Naive thymus-derived CD8-positive, alpha-beta T cell (primary cell): Measurements from ENCODE around the gene AFP. TPM values are rescaled to one million over a fixed set of nuclear protein-coding genes. Genes with fewer than 3 reads are reported as not detected.

Source experiments
- ATAC-seq, 2 donors: fragments of 150-1000 bp; cut with Tn5 transposase in 1 of 2; sonication (Bioruptor Pico), chemical (Tn5 transposase) in 1 of 2; 1 replicate in 1 of 2; 2 replicates in 1 of 2; pipeline ENCODE4 v1.10.0; 2021; ENCODE audit warnings: mild to moderate bottlenecking in 2 of 2, moderate library complexity in 2 of 2
- POLR2A ChIA-PET: fragments of 350-600 bp; sonication (Branson Sonifier 250); formaldehyde crosslinking; loops from one replicate; lab custom pipeline; 2021; ENCODE audit warnings: antibody characterized with exemption; lab: Charles Lee
- DNase-seq, 10 donors: peaks; one replicate each; pipeline versions ENCODE4 v3.0.0 to v3.0.0-alpha.2; 2020 to 2022
- H3K27ac Mint-ChIP-seq, 10 donors: one replicate each; pipeline ENCODE4 v1.8.0; 2020 to 2022; ENCODE audit warnings: mild to moderate bottlenecking in 10 of 10, mixed read lengths in 10 of 10, moderate library complexity in 4 of 10, inconsistent platforms in 1 of 10
- H3K27me3 Mint-ChIP-seq, 5 donors: one replicate each; pipeline ENCODE4 v1.8.0; 2021 to 2022; ENCODE audit warnings: mixed read lengths in 5 of 5
- H3K36me3 Mint-ChIP-seq, 3 donors: one replicate each; pipeline ENCODE4 v1.8.0; 2020 to 2022; ENCODE audit warnings: mixed read lengths in 3 of 3, mild to moderate bottlenecking in 2 of 3, inconsistent platforms in 1 of 3
- H3K4me1 Mint-ChIP-seq, 4 donors: one replicate each; pipeline ENCODE4 v1.8.0; 2021 to 2022; ENCODE audit warnings: mixed read lengths in 4 of 4
- H3K4me3 Mint-ChIP-seq, 10 donors: one replicate each; pipeline ENCODE4 v1.8.0; 2020 to 2022; ENCODE audit warnings: mild to moderate bottlenecking in 10 of 10, mixed read lengths in 10 of 10, moderate library complexity in 6 of 10, inconsistent platforms in 1 of 10
- H3K9me3 Mint-ChIP-seq, 9 donors: one replicate each; pipeline ENCODE4 v1.8.0; 2020 to 2022; ENCODE audit warnings: mixed read lengths in 9 of 9, mild to moderate bottlenecking in 3 of 9, inconsistent platforms in 1 of 9, moderate library complexity in 1 of 9
- polyA plus RNA-seq, 3 donors: library from polyadenylated mRNA; unstranded; fragments of 300-500 nt; fragmentation: Illumina TruSeq; gene quantifications; one replicate each; pipeline ENCODE4 v1.2.3, GENCODE V29; 2021
- total RNA-seq, 8 experiments: library from RNA in 2 of 8; stranded (reverse) in 2 of 8; gene quantifications; one replicate each; pipeline ENCODE4 v1.2.3 and lab custom pipeline; 2021 to 2026

Gene AFP
- total and polyA plus RNA-seq, 5 experiments from 2014 or later = not detected

DNA sequence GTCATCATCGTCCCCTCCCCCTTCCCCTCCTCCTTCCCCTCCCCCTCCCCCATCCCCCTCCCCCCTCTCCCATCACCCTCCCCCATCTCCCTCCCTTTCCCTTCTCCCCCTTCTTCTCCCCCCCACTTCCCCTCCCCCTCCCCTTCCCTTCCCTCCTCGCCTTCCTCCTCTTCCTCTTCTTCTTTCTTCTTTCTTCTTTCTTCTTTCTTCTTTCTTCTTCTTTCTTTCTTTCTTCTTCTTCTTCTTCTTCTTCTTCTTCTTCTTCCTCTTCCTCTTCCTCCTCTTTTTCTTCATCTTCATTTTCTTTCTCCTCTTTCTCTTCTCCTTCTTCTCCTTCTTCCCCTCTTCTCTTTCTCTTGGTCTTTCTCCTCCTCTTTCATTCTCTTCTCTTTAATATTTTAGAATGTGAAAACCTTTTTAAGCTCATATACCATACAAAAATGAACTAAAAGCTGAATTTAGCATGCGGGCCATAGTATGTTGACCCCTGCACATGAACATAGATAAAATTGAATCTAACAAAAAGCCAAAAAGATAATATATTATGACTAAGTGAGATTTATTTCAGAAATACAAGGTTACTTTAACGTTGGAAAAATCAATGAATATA, 25.0 kb downstream of the AFP start:
- no peaks in the 10 kb centered on the region for H3K4me1 Mint-ChIP-seq
- H3K9me3 Mint-ChIP-seq = peaks cover 0 to 4% (median 0%) of the 10 kb centered on the region in 9 donors
- no peak for DNase-seq
- H3K27me3 Mint-ChIP-seq = peaks cover 4 to 23% (median 18%) of the 10 kb centered on the region in 5 donors
- H3K4me3 Mint-ChIP-seq = no peak overlapping the region
- POLR2A ChIA-PET = no interaction called here
- peaks cover 0 to 7% (median 0%) of the 10 kb centered on the region in 3 donors for H3K36me3 Mint-ChIP-seq
- ATAC-seq = no peak
- H3K27ac Mint-ChIP-seq = no peak overlapping the region

DNA sequence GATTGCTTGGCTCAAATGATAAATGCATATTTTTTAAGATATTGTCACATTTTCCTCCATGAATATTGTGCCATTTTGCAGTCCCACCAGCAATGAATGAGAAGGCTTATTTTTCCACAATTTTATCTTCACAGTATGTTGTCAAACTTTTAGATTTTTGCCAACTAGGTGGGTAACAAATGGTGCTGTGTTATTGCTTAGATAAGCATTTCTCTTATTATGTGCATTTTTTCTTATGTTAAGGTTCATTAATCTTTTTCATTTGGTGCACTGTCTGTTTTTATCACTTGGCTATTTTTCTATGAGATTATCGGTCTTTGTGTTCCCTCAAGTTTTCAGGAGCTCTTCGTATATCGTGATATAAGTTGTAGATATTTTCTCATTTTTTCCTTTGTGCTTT, 32.1 kb downstream of the AFP start:
- no peak overlapping the region for H3K27ac Mint-ChIP-seq
- no peak for DNase-seq
- no peak for ATAC-seq
- no peaks in the 10 kb centered on the region for H3K4me1 Mint-ChIP-seq
- peaks cover 0 to 5% (median 0%) of the 10 kb centered on the region in 3 donors for H3K36me3 Mint-ChIP-seq
- H3K27me3 Mint-ChIP-seq = peaks cover 5 to 32% (median 9%) of the 10 kb centered on the region in 5 donors
- no peak overlapping the region for H3K4me3 Mint-ChIP-seq
- POLR2A ChIA-PET = no interaction called here
- peaks cover 0 to 22% (median 5%) of the 10 kb centered on the region in 9 donors for H3K9me3 Mint-ChIP-seq

DNA sequence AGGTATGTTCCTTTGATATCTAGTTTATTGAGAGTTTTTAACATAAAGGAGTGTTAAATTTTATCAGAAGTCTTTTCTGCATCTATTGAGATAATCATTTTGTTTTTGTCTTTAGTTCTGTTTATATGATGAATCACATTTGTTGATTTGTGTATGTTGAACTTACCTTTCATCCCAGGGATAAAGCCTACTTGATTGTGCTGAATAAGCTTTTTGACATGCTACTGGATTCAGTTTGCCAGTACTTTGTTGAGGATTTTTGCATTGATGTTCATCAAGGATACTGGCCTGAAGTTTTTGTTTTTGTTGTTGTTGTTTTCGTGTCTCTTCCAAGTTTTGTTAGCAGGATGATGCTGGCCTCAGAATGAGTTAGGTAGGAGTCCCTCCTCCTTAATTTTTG, 34.7 kb downstream of the AFP start:
- H3K36me3 Mint-ChIP-seq = peaks cover 0 to 15% (median 0%) of the 10 kb centered on the region in 3 donors

DNA sequence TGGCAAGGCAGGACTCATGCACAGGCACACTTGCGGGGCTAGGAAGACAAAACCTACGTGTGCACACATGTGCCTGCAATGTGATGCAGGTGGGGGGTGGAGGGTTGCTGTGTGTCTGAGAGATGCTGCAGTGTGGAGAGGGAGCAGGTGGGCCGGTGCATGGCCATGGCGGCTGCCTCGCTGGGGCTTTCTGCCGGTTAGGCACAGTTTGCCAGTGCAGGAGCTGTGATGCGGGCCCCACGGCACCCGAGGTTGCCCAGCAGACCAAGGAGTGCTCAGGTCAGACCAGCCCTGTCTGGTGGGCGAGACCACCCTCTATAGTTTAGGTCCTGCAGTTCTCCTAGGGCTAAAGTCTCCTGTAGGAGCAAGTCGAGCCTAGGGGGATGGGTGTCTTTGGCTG, 41.2 kb downstream of the AFP start:
- H3K4me3 Mint-ChIP-seq = no peak overlapping the region

More for the DNA sequence above, 34.7 kb downstream of the AFP start:
- no peak for ATAC-seq
- DNase-seq = no peak
- no peaks in the 10 kb centered on the region for H3K4me1 Mint-ChIP-seq
- POLR2A ChIA-PET = no interaction called here
- H3K27ac Mint-ChIP-seq = no peak overlapping the region
- peaks cover 3 to 38% (median 14%) of the 10 kb centered on the region in 9 donors for H3K9me3 Mint-ChIP-seq
- H3K27me3 Mint-ChIP-seq = peaks cover 2 to 45% (median 9%) of the 10 kb centered on the region in 5 donors
- no peak overlapping the region for H3K4me3 Mint-ChIP-seq

DNA sequence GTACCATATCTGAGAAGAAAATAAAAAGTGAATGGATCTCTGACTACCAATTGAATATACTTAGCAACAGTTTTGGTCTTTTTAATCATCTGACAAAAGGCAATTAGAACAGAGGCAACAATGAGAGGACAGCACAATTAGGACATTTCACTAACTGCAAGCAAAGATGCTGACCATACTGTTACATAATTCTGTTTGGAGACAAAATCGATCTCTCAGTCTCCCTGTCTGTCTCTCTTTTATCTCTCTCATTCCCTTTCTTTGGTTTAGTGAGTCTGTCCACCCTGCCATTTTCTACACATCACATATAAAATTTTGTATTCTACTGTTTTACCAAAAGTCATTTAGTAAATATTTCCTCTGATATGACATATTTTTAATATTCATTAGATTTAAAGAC, 43.3 kb downstream of the AFP start:
- DNase-seq (no peak), ATAC-seq (no peak)
- POLR2A ChIA-PET = no interaction called here
- Mint-ChIP-seq H3K36me3 (peaks cover 0 to 9% (median 0%) of the 10 kb centered on the region in 3 donors), H3K4me3 (no peak overlapping the region), H3K27me3 (peaks cover 3 to 32% (median 9%) of the 10 kb centered on the region in 5 donors), H3K4me1 (no peaks in the 10 kb centered on the region), H3K27ac (no peak overlapping the region), H3K9me3 (peaks cover 0 to 15% (median 5%) of the 10 kb centered on the region in 9 donors)

More for the DNA sequence above, 41.2 kb downstream of the AFP start:
- peaks cover 0 to 18% (median 0%) of the 10 kb centered on the region in 3 donors for H3K36me3 Mint-ChIP-seq
- POLR2A ChIA-PET = no interaction called here
- no peak overlapping the region for H3K27ac Mint-ChIP-seq
- H3K4me1 Mint-ChIP-seq = no peaks in the 10 kb centered on the region
- H3K9me3 Mint-ChIP-seq = peaks cover 3 to 32% (median 13%) of the 10 kb centered on the region in 9 donors
- ATAC-seq = no peak
- DNase-seq = no peak
- peaks cover 4 to 35% (median 8%) of the 10 kb centered on the region in 5 donors for H3K27me3 Mint-ChIP-seq

DNA sequence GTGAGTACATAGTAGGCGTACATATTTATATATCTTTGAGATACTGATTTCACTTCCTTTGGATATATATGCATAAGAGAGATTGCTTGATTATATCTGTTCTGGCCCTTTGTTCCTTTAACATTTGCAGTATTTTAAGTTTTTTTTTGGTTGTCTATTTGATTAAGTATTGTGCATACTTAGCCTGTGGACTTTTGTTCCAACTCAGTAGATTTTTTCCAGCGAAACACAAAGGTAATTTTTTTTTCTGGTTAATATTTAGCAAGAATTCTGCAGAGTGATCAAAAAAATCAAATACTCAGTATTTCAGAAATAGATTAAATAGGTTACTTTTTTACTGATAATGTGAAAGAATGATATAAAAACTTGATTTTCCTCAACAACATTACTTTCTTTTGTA, 45.3 kb downstream of the AFP start, which contains the start of gene AFM:
TSS of gene AFM (plus strand) at position 388 of the 400 bp plus-strand sequence. CDS start 31 bp downstream, outside the sequence.
- DNase-seq (no peak), ATAC-seq (no peak)
- Mint-ChIP-seq H3K27ac (no peak within 1 kb of the TSS), H3K4me1 (no peaks in the 10 kb centered on the region), H3K36me3 (no peaks in the 10 kb centered on the region), H3K9me3 (peaks cover 0 to 2% (median 0%) of the 10 kb centered on the region in 9 donors), H3K27me3 (peaks cover 3 to 23% (median 9%) of the 10 kb centered on the region in 5 donors), H3K4me3 (no peak within 1 kb of the TSS)
- POLR2A ChIA-PET = no interaction called here

DNA sequence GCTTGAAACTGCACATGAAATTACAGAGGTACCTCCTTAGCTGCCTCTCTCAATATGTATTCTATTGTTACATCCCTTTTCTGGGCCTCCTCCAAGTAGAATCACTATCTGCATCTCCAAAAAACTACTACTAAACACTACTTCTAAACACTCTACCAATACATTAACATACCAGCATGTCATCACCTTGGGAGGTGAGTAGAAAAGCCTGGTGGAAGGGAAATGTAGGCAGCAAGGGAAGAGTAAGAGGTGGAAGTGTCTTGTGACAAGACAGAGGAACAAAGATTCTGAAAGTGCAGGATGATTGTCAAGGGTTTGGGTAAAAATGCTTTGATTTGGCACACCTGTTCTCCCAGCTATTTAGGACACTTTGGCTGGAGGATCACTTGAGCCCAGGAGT, 49.1 kb downstream of the AFP start:
- Mint-ChIP-seq H3K27me3 (peaks cover 5 to 22% (median 11%) of the 10 kb centered on the region in 5 donors), H3K27ac (no peak overlapping the region), H3K9me3 (no peaks in the 10 kb centered on the region), H3K36me3 (no peaks in the 10 kb centered on the region), H3K4me3 (no peak overlapping the region), H3K4me1 (no peaks in the 10 kb centered on the region)
- no peak for ATAC-seq
- no peak for DNase-seq
- POLR2A ChIA-PET = no interaction called here

DNA sequence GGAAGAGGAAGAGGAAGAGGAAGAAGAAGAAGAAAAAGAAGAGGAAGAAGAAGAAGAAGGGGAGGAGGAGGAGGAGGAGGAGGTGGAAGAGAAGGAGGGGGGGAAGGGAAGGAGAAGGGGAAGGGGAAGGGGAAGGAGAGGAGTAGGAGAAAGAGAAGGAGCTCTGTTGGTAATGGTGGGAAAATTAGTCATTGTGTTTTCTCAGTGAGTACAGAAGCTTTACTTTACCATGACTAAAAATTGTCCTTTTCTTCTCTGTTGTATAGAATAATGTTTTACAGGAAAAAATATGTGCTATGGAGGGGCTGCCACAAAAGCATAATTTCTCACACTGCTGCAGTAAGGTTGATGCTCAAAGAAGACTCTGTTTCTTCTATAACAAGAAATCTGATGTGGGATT, 49.6 kb downstream of the AFP start:
- no peak overlapping the region for H3K4me3 Mint-ChIP-seq
- DNase-seq (no peak), ATAC-seq (no peak)
- POLR2A ChIA-PET = no interaction called here
- H3K36me3 Mint-ChIP-seq = no peaks in the 10 kb centered on the region
- H3K27ac Mint-ChIP-seq = no peak overlapping the region
- no peaks in the 10 kb centered on the region for H3K9me3 Mint-ChIP-seq
- H3K4me1 Mint-ChIP-seq = no peaks in the 10 kb centered on the region
- H3K27me3 Mint-ChIP-seq = peaks cover 5 to 23% (median 11%) of the 10 kb centered on the region in 5 donors

DNA sequence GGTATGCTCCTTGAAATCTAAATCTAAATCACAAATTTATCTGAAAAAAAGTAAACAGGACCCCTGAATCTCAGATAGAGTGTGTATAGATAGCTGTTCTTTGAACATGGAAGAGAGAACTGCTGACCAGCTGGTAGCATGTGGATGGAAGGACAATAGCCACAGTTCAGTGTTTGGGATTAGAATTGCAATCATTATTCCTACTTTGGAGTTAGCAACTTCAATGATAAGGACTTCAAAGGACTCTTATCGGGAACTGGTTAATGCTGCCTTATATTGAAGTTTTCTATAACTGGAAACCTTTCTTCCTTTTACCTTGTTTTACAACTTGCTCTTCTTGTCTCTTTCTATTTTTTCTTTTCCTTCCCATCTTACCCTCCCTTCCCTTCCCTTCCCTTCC, 50.5 kb downstream of the AFP start:
- H3K4me3 Mint-ChIP-seq = no peak overlapping the region
- H3K27me3 Mint-ChIP-seq = peaks cover 4 to 22% (median 11%) of the 10 kb centered on the region in 5 donors
- no peaks in the 10 kb centered on the region for H3K36me3 Mint-ChIP-seq
- ATAC-seq = no peak
- POLR2A ChIA-PET = no interaction called here
- no peaks in the 10 kb centered on the region for H3K9me3 Mint-ChIP-seq
- H3K27ac Mint-ChIP-seq = no peak overlapping the region
- no peaks in the 10 kb centered on the region for H3K4me1 Mint-ChIP-seq
- no peak for DNase-seq

DNA sequence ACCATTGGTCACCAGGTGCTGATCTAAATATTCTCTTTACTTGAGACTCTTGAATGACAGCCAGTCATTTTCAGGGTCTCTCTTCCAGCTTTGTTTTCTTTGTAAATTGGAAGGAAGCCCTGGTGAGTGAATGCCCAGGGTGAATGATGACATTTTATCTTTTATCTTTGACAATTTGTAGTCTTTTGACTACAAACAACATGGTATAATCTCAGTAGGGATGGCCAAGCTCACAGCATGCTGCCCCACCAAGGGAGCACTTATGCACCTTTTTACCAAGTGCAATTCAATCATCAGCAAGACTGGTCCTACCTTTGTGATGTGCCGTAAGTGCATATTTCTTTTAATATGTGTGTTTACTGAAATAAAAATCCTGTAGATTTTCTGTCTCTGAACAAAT, 51.2 kb downstream of the AFP start:
- ATAC-seq = no peak
- POLR2A ChIA-PET = no interaction called here
- H3K36me3 Mint-ChIP-seq = no peaks in the 10 kb centered on the region
- no peak overlapping the region for H3K27ac Mint-ChIP-seq
- no peak overlapping the region for H3K4me3 Mint-ChIP-seq
- H3K4me1 Mint-ChIP-seq = no peaks in the 10 kb centered on the region
- H3K9me3 Mint-ChIP-seq = no peaks in the 10 kb centered on the region
- H3K27me3 Mint-ChIP-seq = peaks cover 4 to 22% (median 8%) of the 10 kb centered on the region in 5 donors
- DNase-seq = no peak

DNA sequence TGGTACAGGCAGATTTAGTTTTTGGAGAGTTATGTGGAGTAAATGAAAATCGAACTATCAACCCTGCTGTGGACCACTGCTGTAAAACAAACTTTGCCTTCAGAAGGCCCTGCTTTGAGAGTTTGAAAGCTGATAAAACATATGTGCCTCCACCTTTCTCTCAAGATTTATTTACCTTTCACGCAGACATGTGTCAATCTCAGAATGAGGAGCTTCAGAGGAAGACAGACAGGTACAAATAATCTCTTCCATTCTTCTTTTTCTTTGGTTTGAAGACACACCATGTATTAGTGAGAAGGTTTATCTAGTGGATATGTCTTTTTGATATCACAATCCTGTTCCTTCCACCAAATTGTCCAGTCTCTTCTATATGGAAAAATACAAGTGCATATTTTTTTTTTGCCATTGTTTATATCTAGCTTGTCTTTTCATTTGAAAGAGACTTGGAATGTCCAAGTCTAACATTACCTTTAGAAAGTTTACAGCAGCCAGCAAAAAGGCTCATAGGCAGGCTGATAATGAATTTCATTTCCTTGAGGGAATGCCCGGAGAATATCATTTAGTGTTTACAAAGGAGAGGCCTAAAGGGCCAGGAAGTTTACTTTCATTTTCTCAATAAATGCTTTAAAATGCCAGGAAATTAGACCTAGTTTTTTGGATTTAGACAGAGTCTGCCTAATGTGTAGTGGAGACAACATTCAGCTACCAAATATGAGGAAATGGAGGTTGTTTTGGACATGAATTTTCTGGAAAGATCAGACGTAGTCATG, 64.2 kb downstream of the AFP start:
- POLR2A ChIA-PET = no interaction called here
- H3K36me3 Mint-ChIP-seq = no peaks in the 10 kb centered on the region
- H3K9me3 Mint-ChIP-seq = no peaks in the 10 kb centered on the region
- H3K27me3 Mint-ChIP-seq = no peaks in the 10 kb centered on the region
- ATAC-seq (no peak), DNase-seq (no peak)
- H3K4me3 Mint-ChIP-seq = no peak overlapping the region
- no peak overlapping the region for H3K27ac Mint-ChIP-seq
- H3K4me1 Mint-ChIP-seq = no peaks in the 10 kb centered on the region

DNA sequence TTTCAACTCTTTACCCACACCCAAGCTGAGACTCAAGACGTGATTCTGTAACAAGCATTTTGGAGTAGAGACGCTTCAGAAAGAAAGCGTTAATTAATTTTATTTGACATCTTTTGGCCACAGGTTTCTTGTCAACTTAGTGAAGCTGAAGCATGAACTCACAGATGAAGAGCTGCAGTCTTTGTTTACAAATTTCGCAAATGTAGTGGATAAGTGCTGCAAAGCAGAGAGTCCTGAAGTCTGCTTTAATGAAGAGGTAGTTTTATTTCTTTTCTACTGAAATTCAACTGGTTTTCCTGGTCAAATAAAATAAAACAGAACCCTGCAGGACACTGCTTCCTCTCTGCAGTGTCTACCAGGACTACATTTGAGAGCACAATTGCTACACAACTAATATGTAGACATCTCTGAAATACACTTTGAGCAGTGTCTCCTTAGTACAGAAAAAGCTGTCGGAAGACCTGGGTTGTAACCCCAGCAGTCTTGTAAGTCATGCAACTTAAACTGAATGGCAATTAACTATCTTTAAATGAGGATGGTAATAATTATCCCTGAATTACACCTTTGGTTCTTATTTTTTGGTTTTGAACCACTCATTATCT, 65.7 kb downstream of the AFP start:
- Mint-ChIP-seq H3K27ac (no peak overlapping the region), H3K27me3 (no peaks in the 10 kb centered on the region), H3K4me3 (no peak overlapping the region), H3K9me3 (no peaks in the 10 kb centered on the region), H3K4me1 (no peaks in the 10 kb centered on the region), H3K36me3 (no peaks in the 10 kb centered on the region)
- ATAC-seq = no peak
- POLR2A ChIA-PET = no interaction called here
- no peak for DNase-seq

DNA sequence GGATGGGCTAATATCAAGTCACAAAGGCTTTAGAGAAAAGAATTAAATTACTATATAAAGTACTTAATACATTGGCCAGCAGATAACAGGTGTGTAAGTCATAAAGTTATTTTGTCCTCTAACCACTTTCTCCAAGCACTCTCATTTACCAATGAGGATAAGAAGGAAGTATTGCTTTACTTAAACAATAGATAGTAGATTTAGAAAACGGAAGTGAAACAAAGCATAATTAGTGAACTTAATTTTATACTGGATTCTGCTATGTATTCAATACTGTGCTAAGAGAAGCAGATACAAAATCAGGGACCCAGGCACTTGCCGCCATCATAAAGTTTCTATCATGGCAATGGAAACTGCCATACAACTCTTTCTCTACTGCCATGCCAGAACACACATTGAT, 69.5 kb downstream of the AFP start:
- Mint-ChIP-seq H3K9me3 (no peaks in the 10 kb centered on the region), H3K4me1 (no peaks in the 10 kb centered on the region), H3K4me3 (no peak overlapping the region), H3K36me3 (no peaks in the 10 kb centered on the region), H3K27me3 (no peaks in the 10 kb centered on the region), H3K27ac (no peak overlapping the region)
- ATAC-seq (no peak), DNase-seq (no peak)
- POLR2A ChIA-PET = no interaction called here
